Ishikawa (cell line): ENCODE results near the gene TBCD.

Experiments
- NFIC ChIP-seq: IDR thresholded peaks from 2 replicates; pipeline ENCODE4 v1.6.1; 2012
- RAD21 ChIP-seq: IDR thresholded peaks from 2 replicates; pipeline ENCODE4 v1.6.1; 2012; ENCODE audit warnings: low read depth
- TAF1 ChIP-seq: IDR thresholded peaks from 2 replicates; pipeline ENCODE4 v1.6.1; 2012; ENCODE audit warnings: low read depth, mild to moderate bottlenecking
- TF ChIP-seq, protein P1 (sequence below): IDR thresholded peaks from 2 replicates; pipeline ENCODE4 v1.6.1; 2012; ENCODE audit warnings: low read depth, mild to moderate bottlenecking
- TF ChIP-seq, protein P2 (sequence below): IDR thresholded peaks from 2 replicates; pipeline ENCODE4 v1.6.1; 2012

DNA sequence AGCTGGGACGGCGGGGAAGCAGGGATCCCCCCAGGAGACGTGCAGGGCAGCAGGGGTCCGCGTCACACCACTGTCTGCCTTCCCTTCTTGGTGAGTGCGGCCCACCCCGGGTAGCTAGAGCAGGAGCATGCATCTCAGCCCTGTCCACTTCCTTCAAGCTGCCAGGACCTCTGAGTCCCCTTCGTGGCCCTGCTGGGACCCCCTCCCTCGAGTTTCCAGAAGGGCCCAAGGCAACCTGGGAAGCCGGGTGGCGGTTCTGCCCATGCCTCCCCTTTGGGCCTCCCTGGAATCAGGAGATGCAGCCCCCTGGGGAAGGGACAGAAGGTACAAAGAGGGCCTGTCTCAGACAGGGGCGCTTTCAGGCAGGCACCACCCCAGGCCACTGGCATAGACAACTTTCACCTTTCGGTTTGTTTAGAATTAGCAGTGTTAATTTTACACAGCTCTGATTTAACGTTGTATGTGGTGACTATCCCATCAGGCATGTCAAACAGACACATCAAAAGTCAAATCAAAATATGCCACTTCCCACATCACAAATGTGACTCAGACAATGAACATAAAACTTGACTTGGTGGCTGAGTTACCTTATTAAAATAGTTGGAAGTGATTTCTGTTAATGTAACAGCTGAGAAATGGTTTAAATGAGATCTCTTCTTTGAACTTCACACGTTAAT is 233.0 kb downstream of the TBCD start:
- TF ChIP-seq NFIC (no peak), TAF1 (no peak), RAD21 (no peak)
- TF ChIP-seq, protein P1, sequence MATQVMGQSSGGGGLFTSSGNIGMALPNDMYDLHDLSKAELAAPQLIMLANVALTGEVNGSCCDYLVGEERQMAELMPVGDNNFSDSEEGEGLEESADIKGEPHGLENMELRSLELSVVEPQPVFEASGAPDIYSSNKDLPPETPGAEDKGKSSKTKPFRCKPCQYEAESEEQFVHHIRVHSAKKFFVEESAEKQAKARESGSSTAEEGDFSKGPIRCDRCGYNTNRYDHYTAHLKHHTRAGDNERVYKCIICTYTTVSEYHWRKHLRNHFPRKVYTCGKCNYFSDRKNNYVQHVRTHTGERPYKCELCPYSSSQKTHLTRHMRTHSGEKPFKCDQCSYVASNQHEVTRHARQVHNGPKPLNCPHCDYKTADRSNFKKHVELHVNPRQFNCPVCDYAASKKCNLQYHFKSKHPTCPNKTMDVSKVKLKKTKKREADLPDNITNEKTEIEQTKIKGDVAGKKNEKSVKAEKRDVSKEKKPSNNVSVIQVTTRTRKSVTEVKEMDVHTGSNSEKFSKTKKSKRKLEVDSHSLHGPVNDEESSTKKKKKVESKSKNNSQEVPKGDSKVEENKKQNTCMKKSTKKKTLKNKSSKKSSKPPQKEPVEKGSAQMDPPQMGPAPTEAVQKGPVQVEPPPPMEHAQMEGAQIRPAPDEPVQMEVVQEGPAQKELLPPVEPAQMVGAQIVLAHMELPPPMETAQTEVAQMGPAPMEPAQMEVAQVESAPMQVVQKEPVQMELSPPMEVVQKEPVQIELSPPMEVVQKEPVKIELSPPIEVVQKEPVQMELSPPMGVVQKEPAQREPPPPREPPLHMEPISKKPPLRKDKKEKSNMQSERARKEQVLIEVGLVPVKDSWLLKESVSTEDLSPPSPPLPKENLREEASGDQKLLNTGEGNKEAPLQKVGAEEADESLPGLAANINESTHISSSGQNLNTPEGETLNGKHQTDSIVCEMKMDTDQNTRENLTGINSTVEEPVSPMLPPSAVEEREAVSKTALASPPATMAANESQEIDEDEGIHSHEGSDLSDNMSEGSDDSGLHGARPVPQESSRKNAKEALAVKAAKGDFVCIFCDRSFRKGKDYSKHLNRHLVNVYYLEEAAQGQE = no peak
- TF ChIP-seq, protein P2, sequence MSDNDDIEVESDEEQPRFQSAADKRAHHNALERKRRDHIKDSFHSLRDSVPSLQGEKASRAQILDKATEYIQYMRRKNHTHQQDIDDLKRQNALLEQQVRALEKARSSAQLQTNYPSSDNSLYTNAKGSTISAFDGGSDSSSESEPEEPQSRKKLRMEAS = no peak
